Measurements from ENCODE around the gene FASTK. TPM values are rescaled to one million over a fixed set of nuclear protein-coding genes. Genes with fewer than 3 reads are reported as not detected.

The FASTK gene
- total and polyA plus RNA-seq, 12 donors = 65.0 to 246 (median 77.1) TPM

GRCh38 chr7:151123158-151123821, 42.7 kb upstream of the FASTK start:
- DNase-seq (peak in 1 of 2 donors; percentile 10), ATAC-seq (no peak)
- H3K9me3 ChIP-seq = no peaks in the 10 kb centered on the region
- H3K4me3 ChIP-seq = no peak overlapping the region
- no peaks in the 10 kb centered on the region for H3K27me3 ChIP-seq
- intact Hi-C loops (cut with DNase I) = loop anchor here in 9 of 10 donors (5.0 to 10.0 kb wide), 6 partner anchors 49 to 182 kb away; partner anchors contain the start of genes SMARCD3 (in 5 of the 9) and ABCF2 (in 2 of the 9)
- H3K36me3 ChIP-seq = peaks cover 0 to 72% (median 29%) of the 10 kb centered on the region in 9 donors
- TF ChIP-seq CTCF (IDR thresholded peaks at IDR 0.05) = no peak
- WGBS, 2 donors = 90% methylated on average over 45 to 50 of the region's 50 CpGs
- no peak overlapping the region for H3K27ac ChIP-seq
- peaks cover 3 to 28% (median 15%) of the 10 kb centered on the region in 9 donors for H3K4me1 ChIP-seq

GRCh38 chr7:151122796-151123157, 42.2 kb upstream of the FASTK start:
- TF ChIP-seq CTCF (IDR thresholded peaks at IDR 0.05) = no peak
- Histone ChIP-seq H3K27ac (no peak overlapping the region), H3K4me3 (no peak overlapping the region), H3K9me3 (no peaks in the 10 kb centered on the region), H3K27me3 (no peaks in the 10 kb centered on the region), H3K36me3 (peaks cover 0 to 73% (median 29%) of the 10 kb centered on the region in 9 donors), H3K4me1 (peaks cover 3 to 28% (median 15%) of the 10 kb centered on the region in 9 donors)
- WGBS, 2 donors = 88 to 93% methylated on average over 17 to 29 of the region's 29 CpGs
- ATAC-seq = no peak
- intact Hi-C loops (cut with DNase I) = loop anchor here in 9 of 10 donors (5.0 to 10.0 kb wide), 6 partner anchors 50 to 182 kb away; partner anchors contain the start of genes SMARCD3 (in 5 of the 9) and ABCF2 (in 2 of the 9)
- DNase-seq = no peak

- WGBS, 2 donors = 74 to 84% methylated on average over 24 of the region's 24 CpGs
- intact Hi-C loops (cut with DNase I) = loop anchor here in 9 of 10 donors (5.0 to 10.0 kb wide), 6 partner anchors 50 to 183 kb away; partner anchors contain the start of genes SMARCD3 (in 5 of the 9) and ABCF2 (in 2 of the 9)
- H3K4me3 ChIP-seq = no peak overlapping the region
- peak in 2 of 8 donors; percentile 10 to 71 for ATAC-seq
- TF ChIP-seq CTCF (IDR thresholded peaks at IDR 0.05) = peak in 5 of 9 donors; percentile 13 to 39 (median 21)
- H3K36me3 ChIP-seq = peaks cover 0 to 78% (median 29%) of the 10 kb centered on the region in 9 donors
- H3K9me3 ChIP-seq = no peaks in the 10 kb centered on the region
- H3K4me1 ChIP-seq = peaks cover 3 to 28% (median 15%) of the 10 kb centered on the region in 9 donors
- peak overlapping the region in 1 of 10 donors; percentile 22 for H3K27ac ChIP-seq
- no peak for DNase-seq
- no peaks in the 10 kb centered on the region for H3K27me3 ChIP-seq
Measured at GRCh38 chr7:151122276-151122675, 41.7 kb upstream of the FASTK start.

- Histone ChIP-seq H3K4me3 (no peak overlapping the region), H3K36me3 (peaks cover 0 to 78% (median 29%) of the 10 kb centered on the region in 9 donors), H3K9me3 (no peaks in the 10 kb centered on the region), H3K4me1 (peaks cover 3 to 26% (median 15%) of the 10 kb centered on the region in 9 donors), H3K27me3 (no peaks in the 10 kb centered on the region), H3K27ac (peak overlapping the region in 1 of 10 donors; percentile 22)
- intact Hi-C loops (cut with DNase I) = loop anchor here in 9 of 10 donors (5.0 to 10.0 kb wide), 6 partner anchors 51 to 183 kb away; partner anchors contain the start of genes SMARCD3 (in 5 of the 9) and ABCF2 (in 2 of the 9)
- no peak for DNase-seq
- no peak for TF ChIP-seq CTCF (IDR thresholded peaks at IDR 0.05)
- WGBS, 2 donors = 82 to 84% methylated on average over 29 to 30 of the region's 30 CpGs
- ATAC-seq = no peak
Measured at GRCh38 chr7:151121380-151122170, 41.0 kb upstream of the FASTK start.
